GM18517 (cell line): ENCODE measurements around the gene ZC3H13.
"Not testable (repeated sequence)": the region's sequence is repeated elsewhere in the genome, so short reads cannot be mapped to it uniquely, and the experiment has no call there.

Source experiments
- ATAC-seq: cut with Tn5 transposase; IDR thresholded peaks from one replicate; pipeline ENCODE4 v1.9.1; 2021; ENCODE audit warnings: mild to moderate bottlenecking, moderate library complexity; ENCODE audit not compliant: unreplicated experiment

Gene ZC3H13

GRCh38 chr13:46016216-46016615, 36.3 kb downstream of the ZC3H13 start:
- ATAC-seq, result no peak

- ATAC-seq, result no peak
These were observed 37.2 kb downstream of the ZC3H13 start for GRCh38 chr13:46015366-46015765.

GRCh38 chr13:46012404-46012803, 40.1 kb downstream of the ZC3H13 start:
- no peak for ATAC-seq

GRCh38 chr13:46010148-46010547, 42.4 kb downstream of the ZC3H13 start:
- ATAC-seq, result no peak

GRCh38 chr13:46008631-46009030, 43.9 kb downstream of the ZC3H13 start:
- no peak for ATAC-seq

- no peak for ATAC-seq
These were observed 45.7 kb downstream of the ZC3H13 start for GRCh38 chr13:46006688-46007452.

GRCh38 chr13:46004491-46004890, 48.1 kb downstream of the ZC3H13 start:
- ATAC-seq, result no peak

- ATAC-seq, result no peak
These were observed 55.9 kb downstream of the ZC3H13 start for GRCh38 chr13:45996631-45997030.

- no peak for ATAC-seq
These were observed 57.3 kb downstream of the ZC3H13 start for GRCh38 chr13:45995245-45995644.

GRCh38 chr13:45994752-45995151, 57.8 kb downstream of the ZC3H13 start:
- ATAC-seq, result no peak

- ATAC-seq, result no peak
These were observed 62.9 kb downstream of the ZC3H13 start for GRCh38 chr13:45989607-45990006.

GRCh38 chr13:45981127-45981526, 71.4 kb downstream of the ZC3H13 start:
- not testable (repeated sequence) for ATAC-seq

- ATAC-seq, result no peak
These were observed 77.2 kb downstream of the ZC3H13 start for GRCh38 chr13:45975337-45975736.

- no peak for ATAC-seq
These were observed 78.0 kb downstream of the ZC3H13 start for GRCh38 chr13:45974500-45974899.

- ATAC-seq, result no peak
These were observed 85.0 kb downstream of the ZC3H13 start for GRCh38 chr13:45967589-45967988.

- ATAC-seq, result no peak
These were observed 85.8 kb downstream of the ZC3H13 start for GRCh38 chr13:45966715-45967114.

- ATAC-seq, result no peak
These were observed 91.1 kb downstream of the ZC3H13 start for GRCh38 chr13:45961468-45961867.

GRCh38 chr13:45954836-45955800, 97.4 kb downstream of the ZC3H13 start:
- ATAC-seq, result no peak

- ATAC-seq, result no peak
These were observed 99.5 kb downstream of the ZC3H13 start for GRCh38 chr13:45953082-45953481.

GRCh38 chr13:45951724-45952123, 100.8 kb downstream of the ZC3H13 start:
- ATAC-seq, result no peak

GRCh38 chr13:45951166-45951565, 101.4 kb downstream of the ZC3H13 start:
- no peak for ATAC-seq
